Tibial nerve (tissue), 4 donors: ENCODE data around the gene TP53INP2. TPM values are rescaled to one million over a fixed set of nuclear protein-coding genes. Genes with fewer than 3 reads are reported as not detected.
"Not testable (repeated sequence)": the region's sequence is repeated elsewhere in the genome, so short reads cannot be mapped to it uniquely, and the experiment has no call there.

Experiments used
- DNase-seq, 2 donors: peaks; one replicate each; pipeline ENCODE4 v3.0.0-alpha.2; 2019; ENCODE audit warnings: low spot score in 2 of 2
- H3K27ac ChIP-seq, 4 donors: fragments of 200-600 bp; sonication (generic) in 3 of 4; one replicate each; pipeline ENCODE4 v1.5.1; 2017 to 2019; ENCODE audit warnings: mild to moderate bottlenecking in 1 of 4
- H3K27me3 ChIP-seq, 2 donors: fragments of 200-600 bp; sonication (generic) in 1 of 2; one replicate each; pipeline versions ENCODE4 v1.5.1 to v1.6.0; 2017 to 2019
- H3K36me3 ChIP-seq, 3 donors: fragments of 200-600 bp; sonication (generic); one replicate each; pipeline ENCODE4 v1.5.1; 2018 to 2019
- H3K4me1 ChIP-seq, 4 donors: fragments of 200-600 bp; sonication (generic) in 3 of 4; one replicate each; pipeline ENCODE4 v1.5.1; 2017 to 2019
- H3K4me3 ChIP-seq, 4 donors: fragments of 200-600 bp; sonication (generic) in 3 of 4; one replicate each; pipeline ENCODE4 v1.5.1; 2017 to 2019; ENCODE audit warnings: mild to moderate bottlenecking in 1 of 4, moderate library complexity in 1 of 4
- H3K9me3 ChIP-seq, 4 donors: fragments of 200-600 bp; sonication (generic) in 3 of 4; one replicate each; pipeline ENCODE4 v1.5.1; 2017 to 2019
- CTCF ChIP-seq, 5 experiments: fragments of 200-600 bp in 3 of 5; fragments of 450-650 bp in 2 of 5; sonication (generic) in 3 of 5; IDR thresholded peaks; one replicate each; pipeline ENCODE4 v1.5.1; 2016 to 2019; ENCODE audit warnings: antibody characterized with exemption in 5 of 5, mild to moderate bottlenecking in 3 of 5, moderate library complexity in 2 of 5
- EP300 ChIP-seq, 2 donors: sonication (generic); formaldehyde crosslinking; IDR thresholded peaks; one replicate each; pipeline ENCODE4 v1.6.1; 2017; ENCODE audit warnings: antibody characterized with exemption in 2 of 2, mild to moderate bottlenecking in 1 of 2
- POLR2A ChIP-seq, 2 donors: fragments of 450-650 bp; IDR thresholded peaks; one replicate each; pipeline ENCODE4 v1.6.1; 2017; ENCODE audit warnings: antibody characterized with exemption in 2 of 2, mild to moderate bottlenecking in 2 of 2, moderate library complexity in 2 of 2
- WGBS, 2 donors: methylation state at CpG; one replicate each; pipeline ENCODE4 v1.1.5; 2018; 5-methylcytosine and 5-hydroxymethylcytosine counted together
- total RNA-seq, 4 donors: library from RNA; depleted of rRNA; stranded (reverse); fragments of >200 nt; gene quantifications; one replicate each; pipeline ENCODE4 v1.1.0, GENCODE V29; 2016

Gene TP53INP2
- 10 to 100 TPM; 11.9 to 19.5 (median 18.1) TPM for total RNA-seq

- H3K27ac ChIP-seq = peak within 1 kb of the TSS; percentile 95 to 99 (median 98)
- H3K4me1 ChIP-seq = peaks cover 0 to 37% (median 17%) of the 10 kb centered on the region in 4 donors
- no peaks in the 10 kb centered on the region for H3K9me3 ChIP-seq
- H3K36me3 ChIP-seq = no peaks in the 10 kb centered on the region
- H3K4me3 ChIP-seq = peak within 1 kb of the TSS; percentile 69 to 89 (median 78)
- TF ChIP-seq CTCF (IDR thresholded peaks at IDR 0.05) (peak in 1 of 5 experiments; percentile 44), EP300 (IDR thresholded peaks at IDR 0.05) (peak; percentile 27 to 72), POLR2A (IDR thresholded peaks at IDR 0.05) (peak; percentile 79 to 93)
- 0 to 1% methylated on average over 5 to 27 of the region's 82 CpGs for WGBS, 2 donors
- H3K27me3 ChIP-seq = no peaks in the 10 kb centered on the region
- DNase-seq = peak; percentile 87 to 89
These were observed at the start of gene TP53INP2 for GRCh38 chr20:34704177-34705007. TP53INP2 (plus strand) TSS chr20:34704344; CDS start chr20:34708740, 4,396 bp downstream.

GRCh38 chr20:34658654-34659053, 45.5 kb upstream of the TP53INP2 start:
- not testable (repeated sequence) for DNase-seq, H3K36me3 ChIP-seq, H3K27me3 ChIP-seq, H3K9me3 ChIP-seq, H3K27ac ChIP-seq, H3K4me1 ChIP-seq, H3K4me3 ChIP-seq
- WGBS, 2 donors = 80% methylated on average over 1 of the region's 31 CpGs; no CpG with 5 or more reads in 1 of the 2 donors

GRCh38 chr20:34661811-34662210, 42.3 kb upstream of the TP53INP2 start:
- not testable (repeated sequence) for H3K36me3 ChIP-seq, H3K27me3 ChIP-seq, DNase-seq, H3K9me3 ChIP-seq, H3K27ac ChIP-seq, H3K4me3 ChIP-seq, H3K4me1 ChIP-seq
- 83 to 85% methylated on average over 5 of the region's 5 CpGs for WGBS, 2 donors

GRCh38 chr20:34663213-34663943, 40.8 kb upstream of the TP53INP2 start:
- Histone ChIP-seq H3K4me1 (no peaks in the 10 kb centered on the region), H3K4me3 (no peak overlapping the region), H3K9me3 (no peaks in the 10 kb centered on the region), H3K27me3 (no peaks in the 10 kb centered on the region), H3K36me3 (no peaks in the 10 kb centered on the region), H3K27ac (no peak overlapping the region)
- DNase-seq = no peak
- no peak for TF ChIP-seq CTCF (IDR thresholded peaks at IDR 0.05)
- 87 to 88% methylated on average over 5 of the region's 5 CpGs for WGBS, 2 donors

- H3K27me3 ChIP-seq, DNase-seq, H3K9me3 ChIP-seq, H3K4me1 ChIP-seq, H3K36me3 ChIP-seq, H3K27ac ChIP-seq, H3K4me3 ChIP-seq: not testable (repeated sequence)
- WGBS, 2 donors = 95 to 96% methylated on average over 7 of the region's 7 CpGs
These were observed 39.4 kb upstream of the TP53INP2 start for GRCh38 chr20:34664751-34665150.

GRCh38 chr20:34669094-34669493, 35.0 kb upstream of the TP53INP2 start:
- TF ChIP-seq EP300 (IDR thresholded peaks at IDR 0.05) (no peak), CTCF (IDR thresholded peaks at IDR 0.05) (no peak)
- Histone ChIP-seq H3K4me3 (no peak overlapping the region), H3K4me1 (no peaks in the 10 kb centered on the region), H3K27me3 (no peaks in the 10 kb centered on the region), H3K9me3 (peaks cover 0 to 7% (median 0%) of the 10 kb centered on the region in 4 donors), H3K27ac (no peak overlapping the region), H3K36me3 (no peaks in the 10 kb centered on the region)
- 100% methylated on average over 1 of the region's 1 CpG for WGBS, 2 donors
- DNase-seq = no peak
